ENCODE data around the gene SLC4A2.

Gene SLC4A2

DNA sequence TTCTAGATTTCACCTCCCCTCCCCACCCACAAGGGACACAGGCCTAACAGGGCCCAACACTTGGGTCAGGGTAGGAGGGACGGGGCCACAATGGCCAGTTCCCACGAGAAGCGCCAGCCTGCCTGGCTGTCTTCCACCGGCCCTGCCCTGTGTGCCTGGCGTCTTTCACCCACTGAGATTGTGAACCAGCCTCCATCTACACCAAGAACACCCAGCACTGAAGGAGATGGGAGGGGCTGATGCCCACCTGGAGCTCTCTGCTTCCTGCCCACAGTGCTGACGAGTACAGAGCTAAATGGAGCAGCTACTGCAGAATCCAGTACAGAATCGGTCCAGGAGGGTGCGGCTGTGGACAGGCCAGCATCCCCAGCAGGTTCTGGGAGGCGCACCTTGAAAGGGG, 13.4 kb upstream of the SLC4A2 start:
- peaks cover 0 to 36% of the 10 kb centered on the region in 2 experiments; a peak in 1 of 3 replicates for H3K36me3 ChIP-seq (ENCODE audit: control insufficient read depth in 2 of 2, insufficient read depth in 1 of 2, low read length in 2 of 2)
- H3K27ac ChIP-seq (ENCODE audit: extremely low read depth, low read depth, low read length): no peak overlapping the region
- ChIA-PET POLR2A (interaction anchor here (1.4 kb wide), 1 partner anchor 18 kb away, joined by 4 read pairs; the partner anchor contains the start of gene ABCB8), CTCF (interaction anchor here (0.8 to 1.2 kb wide), 2 partner anchors 28 to 33 kb away, joined by 3 read pairs; no protein-coding TSS in a partner anchor)
- no peaks in the 10 kb centered on the region for H3K4me1 ChIP-seq (ENCODE audit: control insufficient read depth, insufficient read depth, low read length)
- H3K4me3 ChIP-seq (ENCODE audit: low read depth, low read length): no peak overlapping the region
- no peaks in the 10 kb centered on the region for H3K9me3 ChIP-seq (ENCODE audit: control insufficient read depth, insufficient read depth, low read depth, low read length)
- TF ChIP-seq, protein P1, sequence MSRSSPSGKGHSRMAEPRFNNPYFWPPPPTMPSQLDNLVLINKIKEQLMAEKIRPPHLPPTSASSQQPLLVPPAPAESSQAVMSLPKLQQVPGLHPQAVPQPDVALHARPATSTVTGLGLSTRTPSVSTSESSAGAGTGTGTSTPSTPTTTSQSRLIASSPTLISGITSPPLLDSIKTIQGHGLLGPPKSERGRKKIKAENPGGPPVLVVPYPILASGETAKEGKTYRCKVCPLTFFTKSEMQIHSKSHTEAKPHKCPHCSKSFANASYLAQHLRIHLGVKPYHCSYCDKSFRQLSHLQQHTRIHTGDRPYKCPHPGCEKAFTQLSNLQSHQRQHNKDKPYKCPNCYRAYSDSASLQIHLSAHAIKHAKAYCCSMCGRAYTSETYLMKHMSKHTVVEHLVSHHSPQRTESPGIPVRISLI (tag by site-specific recombination; IDR thresholded peaks at IDR 0.05): no peak
- TF ChIP-seq ZNF629 (tag by site-specific recombination; IDR thresholded peaks at IDR 0.05) (no peak), ZNF624 (tag by site-specific recombination; IDR thresholded peaks at IDR 0.05) (no peak), EGR2 (tag by site-specific recombination; IDR thresholded peaks at IDR 0.05; ENCODE audit: low read depth) (no peak)

DNA sequence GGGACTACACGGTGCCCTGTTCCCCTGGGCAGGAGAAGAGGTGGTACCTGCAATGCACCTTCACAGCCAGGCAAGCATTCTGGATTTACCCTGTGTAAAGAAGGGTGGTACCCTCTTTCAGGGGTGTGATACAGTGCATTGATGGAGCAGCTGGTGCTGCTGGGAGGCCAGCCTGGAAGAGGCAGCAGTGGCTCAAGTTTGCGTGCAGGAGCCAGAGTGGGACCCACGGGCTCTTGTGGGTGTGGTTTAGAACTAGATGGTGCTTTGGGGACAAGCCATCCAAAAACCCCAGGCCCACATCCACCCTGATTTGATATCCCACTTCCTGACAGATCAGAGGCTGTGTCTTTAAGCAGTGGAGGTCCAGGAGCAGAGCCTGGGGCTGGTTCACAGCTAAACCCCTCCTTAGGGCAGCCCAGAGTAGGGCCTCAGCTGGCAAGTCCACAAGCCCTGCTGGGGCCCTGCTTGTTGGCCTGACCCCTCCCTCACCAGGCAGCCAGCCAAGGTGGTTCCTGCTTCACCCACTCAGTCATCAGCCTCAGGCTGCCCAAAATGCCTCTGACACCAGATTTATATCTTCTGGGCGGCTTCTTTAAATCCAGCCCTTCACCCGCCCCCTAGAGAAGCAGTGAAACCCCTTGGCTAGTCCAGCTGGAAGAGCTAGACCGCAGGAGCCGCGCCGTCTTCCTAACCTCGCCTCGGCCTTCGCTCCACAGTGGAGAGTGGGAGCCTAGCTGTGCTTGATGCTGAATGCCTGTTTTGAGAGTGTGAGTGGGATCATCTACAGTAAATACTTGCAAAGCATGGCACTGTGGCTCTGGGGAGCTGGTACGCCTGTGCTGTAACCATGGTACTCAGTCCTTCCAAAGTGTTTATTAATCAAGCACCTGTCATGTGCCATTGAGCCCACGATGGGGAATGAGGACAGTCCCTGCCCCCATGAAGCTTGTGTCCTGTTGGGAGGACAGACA, 12.5 kb upstream of the SLC4A2 start:
- ChIA-PET POLR2A (interaction anchor here (0.5 to 1.4 kb wide), 6 partner anchors 8 to 22 kb away, joined by 3 to 7 read pairs (median 4); partner anchors contain the start of genes ABCB8, ATG9B and CDK5), CTCF (interaction anchor here (0.6 to 0.9 kb wide), 3 partner anchors 14 to 29 kb away, joined by 3 to 6 read pairs (median 3); no protein-coding TSS in a partner anchor)
- no peaks in the 10 kb centered on the region for H3K9me3 ChIP-seq (ENCODE audit: control insufficient read depth, insufficient read depth, low read depth, low read length)
- H3K27ac ChIP-seq (ENCODE audit: extremely low read depth, low read depth, low read length): no peak overlapping the region
- no peak overlapping the region for H3K4me3 ChIP-seq (ENCODE audit: low read depth, low read length)
- peaks cover 0 to 27% of the 10 kb centered on the region in 2 experiments; a peak in 1 of 3 replicates for H3K36me3 ChIP-seq (ENCODE audit: control insufficient read depth in 2 of 2, insufficient read depth in 1 of 2, low read length in 2 of 2)
- no peaks in the 10 kb centered on the region for H3K4me1 ChIP-seq (ENCODE audit: control insufficient read depth, insufficient read depth, low read length)
- TF ChIP-seq SP2 (tag by site-specific recombination; IDR thresholded peaks at IDR 0.05): 0 out of 2 replicates have a peak, but pooled peaks have one; percentile 20
- peak; percentile 48; the same call in 1 of the 2 replicates for TF ChIP-seq GLIS2 (tag by site-specific recombination; IDR thresholded peaks at IDR 0.05)
- TF ChIP-seq GLIS1 (tag by site-specific recombination; IDR thresholded peaks at IDR 0.05): 0 out of 2 replicates have a peak, but pooled peaks have one; percentile 8
- TF ChIP-seq ZFHX2 (tag by site-specific recombination; conservative IDR thresholded peaks at IDR 0.05): peak; percentile 55
- TF ChIP-seq KLF10 (tag by site-specific recombination; IDR thresholded peaks at IDR 0.05): 0 out of 2 replicates have a peak, but pooled peaks have one; percentile 44
- TF ChIP-seq ZNF335 (tag by site-specific recombination; conservative IDR thresholded peaks at IDR 0.05): peak; percentile 62
- 0 out of 2 replicates have a peak, but pooled peaks have one; percentile 7 for TF ChIP-seq SP3 (tag by site-specific recombination; IDR thresholded peaks at IDR 0.05)
- peak; percentile 61 for TF ChIP-seq EGR2 (tag by site-specific recombination; IDR thresholded peaks at IDR 0.05; ENCODE audit: low read depth)
- no peak for TF ChIP-seq ZNF114 (tag by site-specific recombination; IDR thresholded peaks at IDR 0.05)
- TF ChIP-seq ZBTB21 (tag by site-specific recombination; IDR thresholded peaks at IDR 0.05): no peak
- TF ChIP-seq, protein P2, sequence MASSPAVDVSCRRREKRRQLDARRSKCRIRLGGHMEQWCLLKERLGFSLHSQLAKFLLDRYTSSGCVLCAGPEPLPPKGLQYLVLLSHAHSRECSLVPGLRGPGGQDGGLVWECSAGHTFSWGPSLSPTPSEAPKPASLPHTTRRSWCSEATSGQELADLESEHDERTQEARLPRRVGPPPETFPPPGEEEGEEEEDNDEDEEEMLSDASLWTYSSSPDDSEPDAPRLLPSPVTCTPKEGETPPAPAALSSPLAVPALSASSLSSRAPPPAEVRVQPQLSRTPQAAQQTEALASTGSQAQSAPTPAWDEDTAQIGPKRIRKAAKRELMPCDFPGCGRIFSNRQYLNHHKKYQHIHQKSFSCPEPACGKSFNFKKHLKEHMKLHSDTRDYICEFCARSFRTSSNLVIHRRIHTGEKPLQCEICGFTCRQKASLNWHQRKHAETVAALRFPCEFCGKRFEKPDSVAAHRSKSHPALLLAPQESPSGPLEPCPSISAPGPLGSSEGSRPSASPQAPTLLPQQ (tag by site-specific recombination; IDR thresholded peaks at IDR 0.05): peak; percentile 72
- TF ChIP-seq ZNF423 (tag by site-specific recombination; IDR thresholded peaks at IDR 0.05): no peak
- TF ChIP-seq, protein P3, sequence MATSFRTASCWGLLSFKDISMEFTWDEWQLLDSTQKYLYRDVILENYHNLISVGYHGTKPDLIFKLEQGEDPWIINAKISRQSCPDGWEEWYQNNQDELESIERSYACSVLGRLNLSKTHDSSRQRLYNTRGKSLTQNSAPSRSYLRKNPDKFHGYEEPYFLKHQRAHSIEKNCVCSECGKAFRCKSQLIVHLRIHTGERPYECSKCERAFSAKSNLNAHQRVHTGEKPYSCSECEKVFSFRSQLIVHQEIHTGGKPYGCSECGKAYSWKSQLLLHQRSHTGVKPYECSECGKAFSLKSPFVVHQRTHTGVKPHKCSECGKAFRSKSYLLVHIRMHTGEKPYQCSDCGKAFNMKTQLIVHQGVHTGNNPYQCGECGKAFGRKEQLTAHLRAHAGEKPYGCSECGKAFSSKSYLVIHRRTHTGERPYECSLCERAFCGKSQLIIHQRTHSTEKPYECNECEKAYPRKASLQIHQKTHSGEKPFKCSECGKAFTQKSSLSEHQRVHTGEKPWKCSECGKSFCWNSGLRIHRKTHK (tag by site-specific recombination; IDR thresholded peaks at IDR 0.05): no peak
- no peak for TF ChIP-seq ZNF184 (tag by site-specific recombination; IDR thresholded peaks at IDR 0.05)
- peak; percentile 41; the same call in 1 of the 2 replicates for TF ChIP-seq ZBTB20 (tag by site-specific recombination; IDR thresholded peaks at IDR 0.05)
- TF ChIP-seq ZBTB48 (tag by site-specific recombination; IDR thresholded peaks at IDR 0.05): peak; percentile 45
- TF ChIP-seq ZNF76 (tag by site-specific recombination; IDR thresholded peaks at IDR 0.05; ENCODE audit: borderline replicate concordance, low read depth): no peak
- TF ChIP-seq, protein P4, sequence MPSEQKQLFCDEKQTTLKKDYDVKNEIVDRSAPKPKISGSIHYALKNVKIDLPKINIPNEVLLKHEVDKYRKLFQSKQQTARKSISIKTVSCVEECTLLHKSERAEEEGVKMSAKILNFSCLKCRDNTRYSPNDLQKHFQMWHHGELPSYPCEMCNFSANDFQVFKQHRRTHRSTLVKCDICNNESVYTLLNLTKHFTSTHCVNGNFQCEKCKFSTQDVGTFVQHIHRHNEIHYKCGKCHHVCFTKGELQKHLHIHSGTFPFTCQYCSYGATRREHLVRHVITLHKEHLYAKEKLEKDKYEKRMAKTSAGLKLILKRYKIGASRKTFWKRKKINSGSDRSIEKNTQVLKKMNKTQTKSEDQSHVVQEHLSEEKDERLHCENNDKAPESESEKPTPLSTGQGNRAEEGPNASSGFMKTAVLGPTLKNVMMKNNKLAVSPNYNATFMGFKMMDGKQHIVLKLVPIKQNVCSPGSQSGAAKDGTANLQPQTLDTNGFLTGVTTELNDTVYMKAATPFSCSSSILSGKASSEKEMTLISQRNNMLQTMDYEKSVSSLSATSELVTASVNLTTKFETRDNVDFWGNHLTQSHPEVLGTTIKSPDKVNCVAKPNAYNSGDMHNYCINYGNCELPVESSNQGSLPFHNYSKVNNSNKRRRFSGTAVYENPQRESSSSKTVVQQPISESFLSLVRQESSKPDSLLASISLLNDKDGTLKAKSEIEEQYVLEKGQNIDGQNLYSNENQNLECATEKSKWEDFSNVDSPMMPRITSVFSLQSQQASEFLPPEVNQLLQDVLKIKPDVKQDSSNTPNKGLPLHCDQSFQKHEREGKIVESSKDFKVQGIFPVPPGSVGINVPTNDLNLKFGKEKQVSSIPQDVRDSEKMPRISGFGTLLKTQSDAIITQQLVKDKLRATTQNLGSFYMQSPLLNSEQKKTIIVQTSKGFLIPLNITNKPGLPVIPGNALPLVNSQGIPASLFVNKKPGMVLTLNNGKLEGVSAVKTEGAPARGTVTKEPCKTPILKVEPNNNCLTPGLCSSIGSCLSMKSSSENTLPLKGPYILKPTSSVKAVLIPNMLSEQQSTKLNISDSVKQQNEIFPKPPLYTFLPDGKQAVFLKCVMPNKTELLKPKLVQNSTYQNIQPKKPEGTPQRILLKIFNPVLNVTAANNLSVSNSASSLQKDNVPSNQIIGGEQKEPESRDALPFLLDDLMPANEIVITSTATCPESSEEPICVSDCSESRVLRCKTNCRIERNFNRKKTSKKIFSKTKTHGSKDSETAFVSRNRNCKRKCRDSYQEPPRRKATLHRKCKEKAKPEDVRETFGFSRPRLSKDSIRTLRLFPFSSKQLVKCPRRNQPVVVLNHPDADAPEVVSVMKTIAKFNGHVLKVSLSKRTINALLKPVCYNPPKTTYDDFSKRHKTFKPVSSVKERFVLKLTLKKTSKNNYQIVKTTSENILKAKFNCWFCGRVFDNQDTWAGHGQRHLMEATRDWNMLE (tag by site-specific recombination; conservative IDR thresholded peaks at IDR 0.05; ENCODE audit: low read depth): no peak
- peak; percentile 6; the same call in 1 of the 2 replicates for TF ChIP-seq KLF1 (tag by site-specific recombination; IDR thresholded peaks at IDR 0.05)
